SK-N-SH treated with all-trans-retinoic acid at 6 μM for 48 hours (cell line): ENCODE data around the gene CHP1.
A peak's percentile ranks its signal among the peaks of the same experiment; 100 is the strongest.
"Not testable (repeated sequence)": the region's sequence is repeated elsewhere in the genome, so short reads cannot be mapped to it uniquely, and the experiment has no call there.

Experiments used
- ATAC-seq: fragments of 200-7000 bp; cut with Tn5 transposase; 3 replicates; pipeline ENCODE4 v1.9.1; 2020; ENCODE audit warnings: mild to moderate bottlenecking, moderate library complexity
- ARNTL ChIP-seq: fragments of 450-650 bp; formaldehyde crosslinking; IDR thresholded peaks from 2 replicates; pipeline ENCODE4 v1.5.0; 2020; ENCODE audit warnings: low read depth, mild to moderate bottlenecking, moderate library complexity, borderline replicate concordance
- BACH2 ChIP-seq: fragments of 250-450 bp; sonication (Bioruptor Pico); IDR thresholded peaks from 2 replicates; pipeline ENCODE4 v1.9.0; 2021; ENCODE audit warnings: mild to moderate bottlenecking, borderline replicate concordance
- CREB5 ChIP-seq: fragments of 250-450 bp; sonication (Bioruptor Pico); IDR thresholded peaks from 2 replicates; pipeline ENCODE4 v1.5.1; 2020; ENCODE audit warnings: low read depth, mild to moderate bottlenecking, moderate library complexity
- ESRRG ChIP-seq: fragments of 250-450 bp; sonication (Bioruptor Pico); IDR thresholded peaks from 2 replicates; pipeline ENCODE4 v1.6.1; 2021; ENCODE audit warnings: mild to moderate bottlenecking
- GLIS3 ChIP-seq: fragments of 250-450 bp; sonication (Bioruptor Pico); IDR thresholded peaks from 2 replicates; pipeline ENCODE4 v1.5.0; 2020; ENCODE audit warnings: mild to moderate bottlenecking, moderate library complexity
- ISL1 ChIP-seq: fragments of 250-450 bp; sonication (Bioruptor Pico); IDR thresholded peaks from 2 replicates; pipeline ENCODE4 v2.1.2; 2022; ENCODE audit warnings: mild to moderate bottlenecking, moderate library complexity
- OSR1 ChIP-seq: fragments of 250-450 bp; sonication (Bioruptor Pico); IDR thresholded peaks from 2 replicates; pipeline ENCODE4 v1.8.0; 2022; ENCODE audit warnings: moderate library complexity, mild to moderate bottlenecking, inconsistent platforms
- POU6F1 ChIP-seq: fragments of 250-450 bp; sonication (Bioruptor Pico); IDR thresholded peaks from 2 replicates; pipeline ENCODE4 v1.8.0; 2021; ENCODE audit warnings: low read depth, mild to moderate bottlenecking, moderate library complexity, borderline replicate concordance
- PPARA ChIP-seq: fragments of 250-450 bp; sonication (Bioruptor Pico); IDR thresholded peaks from 2 replicates; pipeline ENCODE4 v1.5.0; 2020; ENCODE audit warnings: mild to moderate bottlenecking, borderline replicate concordance
- SNAI2 ChIP-seq: fragments of 250-450 bp; sonication (Bioruptor Pico); IDR thresholded peaks from 2 replicates; pipeline ENCODE4 v1.5.0; 2020; ENCODE audit warnings: mild to moderate bottlenecking, moderate library complexity
- TCF4 ChIP-seq: fragments of 250-450 bp; sonication (Bioruptor Pico); IDR thresholded peaks from 2 replicates; pipeline ENCODE4 v1.8.0; 2021; ENCODE audit warnings: mild to moderate bottlenecking, moderate library complexity, borderline replicate concordance
- TOX ChIP-seq: fragments of 250-450 bp; sonication (Bioruptor Pico); IDR thresholded peaks from 2 replicates; pipeline ENCODE4 v1.8.0; 2021; ENCODE audit warnings: mild to moderate bottlenecking, moderate library complexity, borderline replicate concordance
- ZC3H10 ChIP-seq: fragments of 250-450 bp; sonication (Bioruptor Pico); IDR thresholded peaks from 2 replicates; pipeline ENCODE4 v1.5.1; 2021; ENCODE audit warnings: mild to moderate bottlenecking, moderate library complexity
- ZFP3 ChIP-seq: fragments of 250-450 bp; sonication (Bioruptor Pico); IDR thresholded peaks from 2 replicates; pipeline ENCODE4 v1.5.0; 2020; ENCODE audit warnings: mild to moderate bottlenecking, moderate library complexity
- ZFP30 ChIP-seq: fragments of 450-650 bp; formaldehyde crosslinking; IDR thresholded peaks from 2 replicates; pipeline ENCODE4 v1.5.0; 2022; ENCODE audit warnings: mild to moderate bottlenecking, moderate library complexity
- ZNF565 ChIP-seq: fragments of 450-650 bp; formaldehyde crosslinking; conservative IDR thresholded peaks from 2 replicates; pipeline ENCODE4 v1.5.0; 2020; ENCODE audit warnings: low read depth, mild to moderate bottlenecking, moderate library complexity
- TF ChIP-seq, protein P1 (sequence below): fragments of 250-450 bp; sonication (Bioruptor Pico); IDR thresholded peaks from 2 replicates; pipeline ENCODE4 v1.5.0; 2020; ENCODE audit warnings: mild to moderate bottlenecking, moderate library complexity

The CHP1 gene

GRCh38 chr15:41269887-41270286 lies 38.8 kb downstream of the CHP1 start:
- TF ChIP-seq ISL1 (CRISPR knock-in tag) (no peak), CREB5 (no peak), ZFP3 (no peak), ESRRG (CRISPR knock-in tag) (no peak)
- TF ChIP-seq, protein P1, sequence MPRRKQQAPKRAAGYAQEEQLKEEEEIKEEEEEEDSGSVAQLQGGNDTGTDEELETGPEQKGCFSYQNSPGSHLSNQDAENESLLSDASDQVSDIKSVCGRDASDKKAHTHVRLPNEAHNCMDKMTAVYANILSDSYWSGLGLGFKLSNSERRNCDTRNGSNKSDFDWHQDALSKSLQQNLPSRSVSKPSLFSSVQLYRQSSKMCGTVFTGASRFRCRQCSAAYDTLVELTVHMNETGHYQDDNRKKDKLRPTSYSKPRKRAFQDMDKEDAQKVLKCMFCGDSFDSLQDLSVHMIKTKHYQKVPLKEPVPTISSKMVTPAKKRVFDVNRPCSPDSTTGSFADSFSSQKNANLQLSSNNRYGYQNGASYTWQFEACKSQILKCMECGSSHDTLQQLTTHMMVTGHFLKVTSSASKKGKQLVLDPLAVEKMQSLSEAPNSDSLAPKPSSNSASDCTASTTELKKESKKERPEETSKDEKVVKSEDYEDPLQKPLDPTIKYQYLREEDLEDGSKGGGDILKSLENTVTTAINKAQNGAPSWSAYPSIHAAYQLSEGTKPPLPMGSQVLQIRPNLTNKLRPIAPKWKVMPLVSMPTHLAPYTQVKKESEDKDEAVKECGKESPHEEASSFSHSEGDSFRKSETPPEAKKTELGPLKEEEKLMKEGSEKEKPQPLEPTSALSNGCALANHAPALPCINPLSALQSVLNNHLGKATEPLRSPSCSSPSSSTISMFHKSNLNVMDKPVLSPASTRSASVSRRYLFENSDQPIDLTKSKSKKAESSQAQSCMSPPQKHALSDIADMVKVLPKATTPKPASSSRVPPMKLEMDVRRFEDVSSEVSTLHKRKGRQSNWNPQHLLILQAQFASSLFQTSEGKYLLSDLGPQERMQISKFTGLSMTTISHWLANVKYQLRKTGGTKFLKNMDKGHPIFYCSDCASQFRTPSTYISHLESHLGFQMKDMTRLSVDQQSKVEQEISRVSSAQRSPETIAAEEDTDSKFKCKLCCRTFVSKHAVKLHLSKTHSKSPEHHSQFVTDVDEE = no peak

DNA sequence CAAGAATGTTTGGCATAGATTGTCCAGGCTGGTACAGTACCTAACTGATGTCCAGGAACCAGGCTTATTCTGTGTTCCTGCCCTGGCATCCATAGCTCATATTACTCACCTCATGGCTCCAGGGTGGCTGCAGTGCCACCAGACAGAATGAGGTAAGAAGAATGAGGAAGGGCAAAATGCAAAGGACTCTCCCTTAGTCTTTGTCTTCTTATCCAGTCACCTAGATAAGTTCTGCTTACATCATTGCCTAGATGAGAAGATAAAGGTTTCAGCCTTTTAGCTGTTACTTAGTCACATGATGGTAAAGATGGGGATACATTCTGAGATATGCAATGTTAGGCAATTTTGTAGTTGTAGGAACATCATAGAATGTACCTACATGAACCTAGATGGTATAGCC lies 45.8 kb downstream of the CHP1 start:
- TF ChIP-seq ESRRG (CRISPR knock-in tag) (no peak), ZC3H10 (CRISPR knock-in tag) (no peak), SNAI2 (CRISPR knock-in tag) (no peak), ZFP30 (CRISPR knock-in tag) (no peak), OSR1 (CRISPR knock-in tag) (no peak), ARNTL (CRISPR knock-in tag) (no peak), TOX (CRISPR knock-in tag) (no peak), BACH2 (CRISPR knock-in tag) (no peak), POU6F1 (CRISPR knock-in tag) (no peak), ZNF565 (CRISPR knock-in tag) (no peak), TCF4 (CRISPR knock-in tag) (no peak), PPARA (CRISPR knock-in tag) (no peak)
- no peak for ATAC-seq

More at GRCh38 chr15:41269887-41270286, 38.8 kb downstream of the CHP1 start:
- ATAC-seq = no peak

GRCh38 chr15:41278319-41278718 lies 47.3 kb downstream of the CHP1 start:
- no peak for TF ChIP-seq GLIS3 (CRISPR knock-in tag)
- no peak for ATAC-seq

- no peak for TF ChIP-seq SNAI2 (CRISPR knock-in tag)
- no peak for ATAC-seq
Measured at GRCh38 chr15:41279535-41280283, 48.6 kb downstream of the CHP1 start.

- TF ChIP-seq ZC3H10 (CRISPR knock-in tag) = no peak
- TF ChIP-seq SNAI2 (CRISPR knock-in tag) = no peak
- TF ChIP-seq BACH2 (CRISPR knock-in tag) = no peak
- peak; percentile 43 for ATAC-seq
Measured at GRCh38 chr15:41281236-41281635, 50.2 kb downstream of the CHP1 start.

DNA sequence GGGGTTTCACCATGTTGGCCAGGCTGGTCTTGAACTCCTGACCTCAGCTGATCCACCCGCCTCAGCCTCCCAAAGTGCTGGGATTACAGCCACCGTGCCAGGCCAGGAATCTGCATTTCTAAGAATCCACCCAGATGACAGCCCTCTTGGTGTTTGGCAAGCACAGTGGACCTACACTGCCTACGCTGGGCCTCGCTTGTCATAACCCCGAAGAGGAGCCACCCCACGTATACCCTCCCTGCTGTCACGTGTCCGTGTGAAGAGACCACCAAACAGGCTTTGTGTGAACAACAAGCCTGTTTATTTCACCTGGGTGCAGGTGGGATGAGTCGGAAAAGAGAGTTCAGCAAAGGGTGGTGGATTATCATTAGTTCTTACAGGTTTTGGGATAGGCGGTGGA lies 51.4 kb downstream of the CHP1 start:
- ATAC-seq = not testable (repeated sequence)

GRCh38 chr15:41282980-41283652 lies 52.0 kb downstream of the CHP1 start:
- ATAC-seq = not testable (repeated sequence)
